GM18511 (cell line): ENCODE measurements around the gene A3GALT2.
"Not testable (repeated sequence)": the region's sequence is repeated elsewhere in the genome, so short reads cannot be mapped to it uniquely, and the experiment has no call there.

ENCODE experiments used
- ATAC-seq: cut with Tn5 transposase; IDR thresholded peaks from one replicate; pipeline ENCODE4 v1.9.1; 2021; ENCODE audit warnings: mild to moderate bottlenecking, moderate library complexity; ENCODE audit not compliant: unreplicated experiment

A3GALT2 gene

GRCh38 chr1:33295450-33296081 is 25.3 kb downstream of the A3GALT2 start:
- no peak for ATAC-seq

DNA sequence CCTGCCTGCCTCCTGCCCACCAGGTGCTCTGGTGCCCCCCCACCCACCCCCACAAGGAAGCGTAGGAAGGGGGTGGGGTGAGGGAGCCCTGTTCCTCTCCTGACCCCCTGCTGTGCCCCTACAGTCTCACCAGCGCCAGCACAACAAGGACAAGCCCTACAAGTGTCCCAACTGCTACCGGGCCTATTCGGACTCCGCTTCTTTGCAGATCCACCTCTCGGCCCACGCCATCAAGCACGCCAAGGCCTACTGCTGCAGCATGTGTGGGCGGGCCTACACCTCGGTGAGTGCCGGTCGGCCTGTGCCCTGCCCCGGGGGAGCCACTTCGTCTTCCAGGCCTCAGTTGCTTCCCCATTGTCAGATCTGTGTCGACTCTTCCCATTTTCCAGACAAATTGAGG is 25.9 kb downstream of the A3GALT2 start:
- no peak for ATAC-seq

DNA sequence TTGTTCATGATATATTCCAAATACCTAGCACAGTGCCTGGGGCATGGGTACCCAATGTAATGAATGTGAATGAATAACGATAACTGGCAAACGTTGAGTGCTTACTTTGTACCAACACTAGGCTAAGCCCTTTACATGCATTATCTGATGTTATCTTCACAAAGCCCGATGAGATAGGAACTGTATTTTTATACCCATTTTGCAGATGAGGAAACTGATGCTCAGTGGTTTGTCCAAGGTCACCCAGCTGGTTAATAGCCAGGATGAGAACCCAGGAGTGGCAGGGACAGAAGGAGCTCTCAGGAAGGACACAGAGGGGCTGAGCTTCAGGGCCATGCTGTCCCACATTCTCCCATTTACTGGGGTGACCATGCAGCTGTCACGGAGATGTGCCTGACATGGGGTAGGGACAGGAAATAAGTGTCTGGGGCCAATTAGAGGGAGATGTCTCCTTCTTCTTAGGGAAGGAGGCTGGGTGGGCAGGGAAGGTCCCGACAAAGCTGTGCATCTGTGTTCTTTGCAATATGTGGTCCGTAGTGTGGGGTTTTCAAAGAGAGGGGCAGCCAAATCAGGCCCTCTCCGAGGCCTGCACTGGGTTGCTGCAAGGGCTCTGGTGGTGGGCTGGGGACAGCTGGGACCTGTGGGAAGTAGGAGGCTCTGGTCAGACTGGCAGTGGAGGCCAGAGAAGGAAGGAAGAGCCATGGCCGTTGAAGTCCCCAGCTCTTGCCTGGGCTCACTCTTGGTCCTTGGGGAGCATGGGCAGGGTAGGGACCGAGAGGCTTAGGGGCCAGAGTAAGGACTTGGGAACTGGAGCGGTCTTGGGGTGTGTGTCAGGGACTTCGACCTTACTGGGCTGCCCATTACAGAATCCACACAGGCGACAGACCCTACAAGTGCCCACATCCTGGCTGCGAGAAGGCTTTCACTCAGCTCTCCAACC is 26.6 kb downstream of the A3GALT2 start:
- no peak for ATAC-seq

DNA sequence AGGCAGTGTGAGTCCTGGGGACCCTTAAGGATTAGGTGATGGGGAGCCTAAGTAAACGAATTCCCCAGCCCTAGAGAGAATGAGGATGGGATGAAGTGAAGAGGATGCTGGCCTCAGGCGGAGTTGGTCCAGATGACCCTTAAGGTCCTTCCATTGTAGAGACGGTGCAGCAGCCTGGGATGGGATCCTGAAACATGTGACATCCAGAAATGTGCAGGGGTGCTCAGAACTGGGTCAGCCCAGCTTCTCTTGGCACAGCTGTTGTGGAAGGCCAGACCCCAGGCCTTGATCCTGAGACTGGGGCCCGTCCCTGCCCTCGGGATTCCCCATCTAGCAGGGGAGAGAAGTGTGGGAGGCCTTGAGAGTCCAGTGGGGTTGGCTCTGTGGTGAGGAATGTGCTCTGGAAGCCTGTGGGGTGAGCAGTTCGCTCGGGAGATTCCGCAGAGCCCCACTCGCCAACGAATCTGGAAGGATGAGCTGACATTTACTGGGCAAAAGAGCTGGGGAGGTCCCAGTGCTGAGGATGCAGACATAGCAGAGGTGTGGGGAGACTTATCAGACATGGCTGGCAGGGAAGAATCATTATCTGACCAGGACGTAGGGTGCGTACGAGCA is 28.1 kb downstream of the A3GALT2 start:
- no peak for ATAC-seq

GRCh38 chr1:33290615-33291014 is 30.3 kb downstream of the A3GALT2 start:
- not testable (repeated sequence) for ATAC-seq

- no peak for ATAC-seq
These were observed 31.1 kb downstream of the A3GALT2 start for GRCh38 chr1:33289858-33290154.

- ATAC-seq: no peak
These were observed 31.7 kb downstream of the A3GALT2 start for GRCh38 chr1:33288976-33289857.

DNA sequence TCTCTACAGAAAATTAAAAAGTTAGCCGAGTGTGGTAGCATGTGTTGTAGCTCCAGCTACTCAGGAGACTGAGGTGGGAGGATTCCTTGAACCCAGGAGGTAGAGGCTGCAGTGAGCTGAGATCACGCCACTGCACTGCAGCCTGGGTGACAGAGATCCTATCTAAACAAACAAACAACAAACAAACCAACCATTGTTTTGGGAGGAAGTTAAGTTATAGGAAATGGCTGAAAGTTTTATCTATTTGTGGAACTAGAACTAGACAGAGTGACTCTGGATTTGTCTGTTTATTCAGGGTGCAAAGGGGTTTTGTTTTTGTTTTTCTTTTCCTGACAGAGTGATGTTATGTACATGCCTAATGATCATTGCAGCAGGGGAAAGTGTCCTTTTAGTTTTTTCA is 33.6 kb downstream of the A3GALT2 start:
- no peak for ATAC-seq

DNA sequence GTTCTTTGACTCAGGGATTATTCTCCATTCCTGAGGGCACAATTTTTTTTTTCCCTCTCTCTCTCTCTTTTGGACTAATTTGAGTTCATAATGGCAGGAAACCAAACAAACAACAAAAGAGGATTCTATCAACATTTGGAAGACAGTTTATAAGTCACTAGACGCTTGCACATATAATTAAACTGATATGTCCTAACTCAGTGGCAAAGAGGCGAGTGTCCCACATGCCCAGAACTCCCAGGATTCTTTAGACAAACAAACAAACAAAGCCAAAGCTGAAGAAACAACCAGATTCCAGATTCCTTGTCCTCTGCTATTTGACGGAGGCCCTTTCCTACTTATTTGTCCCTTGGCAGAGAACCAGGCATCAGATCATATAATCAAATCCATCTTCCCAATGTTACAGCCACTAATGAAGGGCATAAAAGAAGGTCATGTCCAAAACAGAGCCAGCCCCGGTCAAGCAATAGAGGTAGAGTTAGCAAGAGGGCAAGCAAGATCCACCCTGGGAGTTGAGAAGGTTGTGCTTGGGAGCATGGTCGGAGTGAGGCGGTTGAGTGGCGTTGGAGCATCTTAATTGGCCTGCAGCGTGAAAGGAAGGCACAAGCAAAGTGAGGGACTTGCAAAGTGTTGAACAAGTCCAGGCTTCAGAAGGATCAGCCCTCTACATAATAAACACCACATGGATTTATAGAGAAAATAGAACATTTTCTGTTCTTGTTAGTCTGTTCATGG is 34.3 kb downstream of the A3GALT2 start:
- no peak for ATAC-seq

DNA sequence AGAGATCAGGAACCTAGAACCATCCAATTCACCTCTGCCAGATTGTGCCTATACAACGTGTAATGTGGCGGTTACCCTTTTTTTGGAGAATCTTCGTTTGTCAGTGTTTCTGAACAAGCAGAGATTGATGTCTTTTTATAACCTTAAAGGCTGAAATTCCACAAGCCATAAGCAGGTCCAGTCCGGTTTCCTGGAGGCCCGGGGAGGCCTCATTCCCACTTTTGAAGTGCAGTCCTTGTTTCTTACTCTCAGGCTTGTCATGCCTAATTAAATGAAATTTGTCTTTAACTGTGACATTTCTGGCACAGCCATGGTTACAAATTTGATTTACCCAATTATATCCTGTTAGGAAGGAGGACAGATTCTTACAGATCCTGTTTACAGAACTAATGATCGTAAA is 36.8 kb downstream of the A3GALT2 start:
- ATAC-seq: no peak

DNA sequence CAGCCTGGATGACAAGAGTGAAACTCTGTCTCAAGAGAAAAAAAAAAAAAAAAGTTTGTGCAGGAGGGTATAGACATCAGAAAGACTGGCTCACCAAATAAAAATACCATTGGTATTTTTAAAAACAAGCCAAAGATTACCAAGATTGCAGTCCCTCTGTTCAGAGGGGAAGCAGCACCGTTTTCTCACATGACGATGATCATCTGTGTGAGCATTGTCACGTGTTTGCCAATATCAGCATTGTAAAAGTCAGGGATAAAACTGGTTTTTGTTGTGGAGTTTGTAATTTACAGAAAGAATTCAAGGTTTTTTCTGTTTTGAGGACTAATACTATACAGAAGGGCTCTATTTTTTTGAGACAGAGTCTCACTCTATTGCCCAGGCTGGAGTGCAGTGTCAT is 38.1 kb downstream of the A3GALT2 start:
- no peak for ATAC-seq

GRCh38 chr1:33281554-33282303 is 39.2 kb downstream of the A3GALT2 start:
- ATAC-seq: no peak

DNA sequence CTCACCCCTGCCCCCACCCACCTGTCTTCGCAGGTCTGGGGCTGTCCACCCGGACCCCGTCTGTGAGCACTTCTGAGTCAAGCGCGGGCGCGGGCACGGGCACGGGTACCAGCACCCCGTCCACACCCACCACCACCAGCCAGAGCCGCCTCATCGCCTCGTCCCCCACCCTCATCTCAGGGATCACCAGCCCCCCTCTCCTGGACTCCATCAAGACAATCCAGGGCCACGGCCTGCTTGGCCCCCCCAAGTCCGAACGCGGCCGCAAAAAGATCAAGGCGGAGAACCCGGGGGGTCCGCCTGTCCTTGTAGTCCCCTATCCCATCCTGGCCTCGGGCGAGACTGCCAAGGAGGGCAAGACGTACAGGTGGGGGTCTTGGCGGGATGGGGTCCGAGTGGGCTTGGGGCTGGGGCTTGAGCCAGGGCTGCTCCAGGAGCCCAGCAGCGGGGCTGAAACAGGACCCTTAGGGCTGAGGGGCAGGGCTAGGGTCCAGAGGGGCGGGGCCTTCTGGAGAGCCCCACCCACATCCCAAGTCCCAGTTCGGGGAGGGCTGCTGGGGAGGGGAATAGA is 40.7 kb downstream of the A3GALT2 start:
- no peak for ATAC-seq

DNA sequence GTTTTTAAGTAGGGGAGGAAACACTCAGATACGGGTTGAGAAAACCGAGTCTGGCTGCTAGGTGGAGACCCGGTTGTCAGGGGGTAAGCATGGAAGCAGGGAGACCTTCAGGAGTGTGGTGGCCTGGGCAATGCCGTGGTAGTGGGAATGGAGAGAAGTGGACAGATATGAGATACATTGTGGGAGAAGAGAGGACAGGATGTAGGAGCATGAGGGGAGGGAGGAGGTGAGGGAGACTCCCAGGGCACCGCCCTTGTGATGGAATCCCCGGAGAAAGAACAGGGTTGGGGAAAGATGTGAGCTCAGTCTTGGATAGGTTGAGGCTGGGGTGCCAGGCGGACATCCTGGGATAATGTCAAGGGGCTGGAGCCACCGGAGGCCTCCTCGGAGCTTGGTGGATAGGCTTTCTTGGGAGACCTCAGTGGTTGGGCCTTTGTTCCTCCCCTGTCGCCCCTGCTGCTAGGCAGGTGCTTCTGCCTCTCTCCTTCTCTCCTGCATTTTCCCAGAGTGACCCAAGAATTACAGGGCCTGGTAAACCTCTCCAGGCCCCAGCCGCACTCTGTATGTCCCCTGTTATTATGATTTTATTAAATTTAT is 43.3 kb downstream of the A3GALT2 start:
- ATAC-seq: no peak

DNA sequence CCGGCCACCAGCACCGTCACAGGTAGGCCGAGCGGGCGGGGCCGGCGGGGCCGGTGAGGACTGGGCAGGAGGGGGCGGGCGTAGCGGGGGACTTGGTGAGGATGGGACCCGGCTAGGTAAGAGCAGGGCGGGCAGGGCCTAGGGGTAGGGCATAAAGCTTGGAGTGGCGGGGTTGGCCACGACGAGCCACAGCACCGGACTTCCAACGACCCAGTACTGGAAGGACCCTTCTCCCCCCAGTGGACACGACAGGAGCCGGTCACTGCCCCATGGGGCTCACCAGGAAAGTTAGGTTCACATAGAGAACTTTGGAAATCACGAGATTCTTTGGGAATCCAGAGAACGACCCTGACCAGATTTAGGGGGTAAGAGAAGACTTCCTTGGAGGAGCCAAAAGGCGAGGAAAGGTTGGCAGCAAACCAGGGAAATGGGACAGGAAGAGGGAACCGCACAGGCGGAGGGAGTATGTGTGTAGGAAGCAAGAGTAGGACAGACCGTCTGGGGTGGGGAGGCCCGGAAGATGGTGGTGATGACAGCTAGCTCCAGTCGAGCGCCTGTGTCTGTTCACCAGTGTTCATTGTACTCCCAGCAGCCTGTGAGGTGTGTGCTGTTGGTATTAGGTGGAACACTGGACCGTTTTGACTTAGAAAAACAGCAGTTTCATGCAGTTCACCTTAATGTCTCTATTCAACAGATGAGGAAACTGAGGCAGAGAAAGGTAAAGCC is 44.2 kb downstream of the A3GALT2 start:
- no peak for ATAC-seq

DNA sequence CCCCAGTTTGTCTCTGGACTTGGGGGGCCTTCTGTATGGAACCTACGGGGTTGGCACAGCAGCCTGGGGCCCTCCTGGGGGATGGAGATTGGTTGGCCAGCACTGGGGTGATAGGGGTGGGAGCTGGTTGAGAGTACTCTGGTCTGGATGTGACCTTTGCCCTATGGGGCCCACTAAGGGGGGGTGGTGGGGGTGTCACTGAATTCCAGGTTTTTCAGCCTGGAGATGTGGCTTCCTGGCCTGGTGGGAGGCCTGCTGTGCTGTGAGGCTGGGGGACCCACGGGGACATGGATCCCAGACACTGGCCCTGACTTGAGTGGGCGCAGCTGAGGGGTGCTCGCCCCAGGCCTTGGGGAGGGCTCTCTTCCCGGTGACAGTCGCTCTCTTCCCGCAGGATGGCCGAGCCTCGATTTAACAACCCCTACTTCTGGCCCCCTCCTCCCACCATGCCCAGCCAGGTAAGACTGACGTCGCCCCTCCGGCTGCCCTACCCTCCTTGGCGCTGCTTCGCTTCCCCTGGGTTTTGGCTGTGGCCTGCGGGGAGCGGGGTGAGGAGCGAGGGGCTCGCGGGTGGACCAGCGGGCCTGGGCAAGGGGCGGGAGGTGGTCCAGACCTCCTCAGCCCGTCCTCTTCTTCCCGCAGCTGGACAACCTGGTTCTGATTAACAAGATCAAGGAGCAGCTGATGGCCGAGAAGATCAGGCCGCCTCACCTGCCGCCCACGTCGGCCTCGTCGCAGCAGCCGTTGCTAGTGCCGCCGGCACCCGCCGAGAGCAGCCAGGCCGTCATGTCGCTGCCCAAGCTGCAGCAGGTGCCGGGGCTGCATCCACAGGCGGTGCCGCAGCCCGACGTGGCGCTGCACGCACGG is 45.0 kb downstream of the A3GALT2 start:
- no peak for ATAC-seq

DNA sequence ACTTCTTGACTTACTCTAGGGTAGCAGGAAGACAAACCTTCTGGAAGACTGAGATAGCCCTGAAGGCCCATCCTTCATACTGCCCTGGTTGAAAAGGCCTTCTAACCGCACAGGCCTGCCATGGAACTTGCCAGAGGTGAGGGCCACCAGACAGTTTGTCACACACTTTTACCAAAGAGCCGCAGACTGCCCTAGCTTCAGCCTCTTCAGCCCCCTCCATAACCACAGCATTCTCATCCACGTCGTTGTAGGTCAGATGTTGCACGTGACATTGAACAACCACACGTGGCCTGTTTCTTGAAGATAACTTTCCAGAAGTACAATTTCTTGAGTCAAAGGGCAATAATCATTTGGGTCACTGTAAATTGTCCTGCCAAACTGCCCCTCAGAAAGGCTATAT is 45.7 kb downstream of the A3GALT2 start:
- no peak for ATAC-seq
